Ectodermal cell (in vitro differentiated cells): Measurements from ENCODE around the gene COL5A1.

Experiments used
- H3K27ac ChIP-seq: 2 replicates; pipeline ENCODE4 v1.7.0; 2013; ENCODE audit warnings: mild to moderate bottlenecking, low read depth, low read length; ENCODE audit not compliant: insufficient read depth, poor library complexity, severe bottlenecking
- H3K27me3 ChIP-seq: 2 replicates; pipeline ENCODE4 v1.7.0; 2013; ENCODE audit warnings: mild to moderate bottlenecking, low read length; ENCODE audit not compliant: insufficient read depth, control insufficient read depth, poor library complexity, severe bottlenecking
- H3K36me3 ChIP-seq: one replicate; pipeline ENCODE4 v1.7.0; 2013; ENCODE audit warnings: low read length; ENCODE audit not compliant: control insufficient read depth, insufficient read depth
- H3K4me1 ChIP-seq: one replicate; pipeline ENCODE4 v1.7.0; 2013; ENCODE audit warnings: low read length; ENCODE audit not compliant: control insufficient read depth, insufficient read depth
- H3K4me3 ChIP-seq: 2 replicates; pipeline ENCODE4 v1.7.0; 2013; ENCODE audit warnings: low read depth, low read length, control low read depth; ENCODE audit not compliant: insufficient read depth
- H3K9me3 ChIP-seq: 2 replicates; pipeline ENCODE4 v1.7.0; 2013; ENCODE audit warnings: mild to moderate bottlenecking, low read length, moderate library complexity; ENCODE audit not compliant: control insufficient read depth
- WGBS, 2 experiments: methylation state at CpG; one replicate each; pipeline ENCODE4 v1.1.7; 2013; ENCODE audit warnings: missing lambda C conversion rate in 2 of 2; 5-methylcytosine and 5-hydroxymethylcytosine counted together

COL5A1 gene

GRCh38 chr9:134717924-134718645 is 76.5 kb downstream of the COL5A1 start:
- Histone ChIP-seq H3K4me3 (no peak overlapping the region), H3K27me3 (no peaks in the 10 kb centered on the region), H3K9me3 (no peaks in the 10 kb centered on the region), H3K4me1 (no peaks in the 10 kb centered on the region), H3K27ac (no peak overlapping the region), H3K36me3 (no peaks in the 10 kb centered on the region)
- 92 to 93% methylated on average over 24 of the region's 24 CpGs for WGBS, 2 experiments

- no peaks in the 10 kb centered on the region for H3K4me1 ChIP-seq
- H3K27ac ChIP-seq = no peak overlapping the region
- 95 to 96% methylated on average over 11 of the region's 11 CpGs for WGBS, 2 experiments
- H3K9me3 ChIP-seq = no peaks in the 10 kb centered on the region
- no peaks in the 10 kb centered on the region for H3K27me3 ChIP-seq
- H3K4me3 ChIP-seq = no peak overlapping the region
- H3K36me3 ChIP-seq = no peaks in the 10 kb centered on the region
Measured at GRCh38 chr9:134719331-134719730, 77.7 kb downstream of the COL5A1 start.

GRCh38 chr9:134720136-134720753 is 78.6 kb downstream of the COL5A1 start:
- Histone ChIP-seq H3K36me3 (no peaks in the 10 kb centered on the region), H3K27me3 (no peaks in the 10 kb centered on the region), H3K9me3 (no peaks in the 10 kb centered on the region), H3K4me3 (no peak overlapping the region), H3K27ac (no peak overlapping the region), H3K4me1 (no peaks in the 10 kb centered on the region)
- 93 to 94% methylated on average over 17 of the region's 17 CpGs for WGBS, 2 experiments

DNA sequence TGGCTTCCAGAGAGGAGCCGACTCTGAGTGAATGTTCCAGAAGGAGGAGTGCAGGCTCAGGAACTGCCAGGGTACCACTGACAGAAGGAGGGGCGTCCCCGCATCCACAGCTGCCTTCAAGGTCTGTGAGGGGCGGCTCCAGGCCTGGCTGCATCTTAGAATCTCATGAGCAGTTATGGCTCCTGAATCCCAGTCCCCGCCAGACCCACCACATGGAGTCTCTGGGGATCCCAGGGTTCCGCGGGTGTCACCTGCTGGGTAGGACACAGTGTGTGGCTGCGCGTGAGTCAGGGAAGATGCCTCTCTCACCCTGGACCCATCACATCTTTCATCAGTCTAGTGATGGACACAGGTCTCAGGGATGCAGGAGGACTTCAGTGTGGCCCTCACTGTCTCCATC is 79.2 kb downstream of the COL5A1 start:
- Histone ChIP-seq H3K9me3 (no peaks in the 10 kb centered on the region), H3K27me3 (no peaks in the 10 kb centered on the region), H3K4me3 (no peak overlapping the region), H3K4me1 (no peaks in the 10 kb centered on the region), H3K36me3 (no peaks in the 10 kb centered on the region), H3K27ac (no peak overlapping the region)
- WGBS, 2 experiments = 92 to 94% methylated on average over 9 of the region's 9 CpGs

DNA sequence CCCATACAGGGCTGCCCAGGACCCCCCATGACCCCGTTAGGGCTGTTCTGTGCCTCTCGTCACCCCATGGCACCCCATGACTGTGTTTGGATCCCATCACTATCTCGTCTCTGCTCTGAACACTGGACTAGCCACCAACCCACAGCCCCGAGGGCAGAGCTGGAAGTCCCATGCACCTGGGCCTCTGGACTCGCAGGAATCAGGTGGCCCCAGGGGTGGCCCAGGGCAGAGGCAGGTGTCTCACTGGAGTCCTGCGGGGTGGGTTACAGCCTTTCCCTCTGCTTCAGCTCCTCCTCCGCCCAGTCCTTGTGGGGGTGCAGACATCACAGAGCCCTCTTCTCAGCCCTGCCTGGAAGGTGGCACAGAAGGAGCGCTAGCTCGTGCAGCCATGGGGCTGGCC is 79.7 kb downstream of the COL5A1 start:
- Histone ChIP-seq H3K27me3 (no peaks in the 10 kb centered on the region), H3K4me3 (no peak overlapping the region), H3K4me1 (no peaks in the 10 kb centered on the region), H3K9me3 (no peaks in the 10 kb centered on the region), H3K27ac (no peak overlapping the region), H3K36me3 (no peaks in the 10 kb centered on the region)
- WGBS, 2 experiments = 92 to 93% methylated on average over 9 of the region's 9 CpGs

DNA sequence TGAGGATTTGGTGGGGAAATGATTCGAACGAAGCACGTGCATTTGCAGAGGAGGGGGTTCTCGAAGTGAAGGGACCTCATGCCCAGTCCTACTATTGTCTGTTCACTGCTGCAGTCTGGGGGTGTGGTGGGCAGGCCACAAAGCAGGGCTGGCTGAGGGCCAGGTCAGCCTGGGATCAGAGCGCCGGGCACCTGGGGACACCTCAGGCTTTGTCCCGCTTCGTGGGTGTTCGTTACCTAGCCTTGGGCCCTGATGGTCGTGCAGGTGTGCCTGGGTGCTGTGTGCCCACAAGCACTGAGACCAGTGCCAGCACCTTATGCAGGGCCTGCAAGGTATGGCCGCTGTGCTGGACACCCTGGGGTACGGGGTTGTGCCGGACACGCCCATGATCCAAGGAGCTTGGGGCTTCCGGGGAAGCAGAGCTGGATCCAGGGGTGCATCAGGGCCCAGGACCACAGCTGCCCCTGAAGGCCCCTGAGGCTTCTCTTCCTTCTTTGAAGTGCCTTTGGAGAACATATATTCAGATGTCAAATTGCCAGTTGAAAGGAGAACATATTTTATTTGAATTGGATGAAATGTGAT is 80.6 kb downstream of the COL5A1 start:
- no peaks in the 10 kb centered on the region for H3K4me1 ChIP-seq
- no peak overlapping the region for H3K4me3 ChIP-seq
- H3K27me3 ChIP-seq = no peaks in the 10 kb centered on the region
- H3K27ac ChIP-seq = no peak overlapping the region
- WGBS, 2 experiments = 95% methylated on average over 15 of the region's 15 CpGs
- no peaks in the 10 kb centered on the region for H3K9me3 ChIP-seq
- no peaks in the 10 kb centered on the region for H3K36me3 ChIP-seq

DNA sequence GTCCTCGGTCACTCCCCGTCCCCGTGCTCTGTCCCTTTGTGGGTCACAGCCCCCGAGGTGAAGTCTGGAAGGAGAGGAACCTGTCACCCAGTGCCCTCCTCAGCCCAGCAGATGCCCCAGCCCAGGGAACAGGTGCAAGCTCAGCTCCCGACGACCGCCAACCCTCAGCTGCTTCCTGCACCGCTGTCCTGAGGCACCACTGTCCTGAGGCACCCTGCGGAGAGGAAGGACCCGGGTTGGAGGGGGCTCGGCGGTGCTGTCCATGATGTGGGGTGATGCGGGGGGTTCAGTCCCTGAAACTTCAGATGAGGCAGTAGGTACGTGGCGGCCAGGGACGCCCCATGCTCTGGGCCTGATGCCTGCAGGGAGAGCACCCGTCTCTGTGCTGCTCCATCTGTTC is 81.4 kb downstream of the COL5A1 start:
- WGBS, 2 experiments = 91 to 93% methylated on average over 17 of the region's 17 CpGs
- no peak overlapping the region for H3K4me3 ChIP-seq

DNA sequence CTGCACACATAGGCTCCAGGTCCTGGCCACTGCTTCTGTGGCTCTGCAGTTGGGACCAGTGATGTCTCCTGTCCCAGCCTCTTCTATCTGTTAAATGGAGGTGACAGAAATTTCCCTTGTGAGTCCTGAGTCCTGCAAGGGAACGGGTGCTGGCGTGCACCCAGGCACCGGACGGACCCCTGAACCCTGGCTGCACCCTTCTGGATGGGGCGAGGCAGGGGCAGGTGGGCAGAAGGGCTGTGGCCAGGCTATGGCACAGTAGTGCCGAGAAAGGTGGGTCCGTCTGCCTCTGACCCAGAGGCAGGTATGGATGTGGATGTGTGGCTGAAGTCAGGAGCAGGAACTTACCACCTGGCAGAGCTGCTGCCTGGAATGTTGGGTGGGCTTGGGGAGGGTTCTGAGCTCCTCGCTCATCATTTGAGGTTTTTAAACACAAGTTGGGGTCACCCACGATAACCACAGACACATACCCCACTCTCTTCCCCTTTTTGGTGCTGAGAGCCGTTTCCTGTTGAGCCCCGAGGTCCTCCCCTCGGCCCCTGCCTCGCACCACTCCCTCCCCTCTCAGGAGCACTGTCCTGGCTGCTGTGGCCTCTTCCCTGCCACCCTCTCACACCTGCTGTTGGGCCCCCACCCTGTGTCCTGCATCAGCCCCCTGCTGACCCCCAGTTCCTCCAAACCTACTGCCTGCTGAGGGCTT is 82.0 kb downstream of the COL5A1 start:
- Histone ChIP-seq H3K4me3 (no peak overlapping the region), H3K27me3 (no peaks in the 10 kb centered on the region), H3K27ac (no peak overlapping the region), H3K36me3 (no peaks in the 10 kb centered on the region), H3K9me3 (no peaks in the 10 kb centered on the region), H3K4me1 (no peaks in the 10 kb centered on the region)
- WGBS, 2 experiments = 91 to 93% methylated on average over 13 of the region's 13 CpGs

More for the DNA sequence above, 81.4 kb downstream of the COL5A1 start:
- H3K27ac ChIP-seq = no peak overlapping the region
- H3K36me3 ChIP-seq = no peaks in the 10 kb centered on the region
- no peaks in the 10 kb centered on the region for H3K27me3 ChIP-seq
- H3K9me3 ChIP-seq = no peaks in the 10 kb centered on the region
- no peaks in the 10 kb centered on the region for H3K4me1 ChIP-seq

- Histone ChIP-seq H3K36me3 (no peaks in the 10 kb centered on the region), H3K9me3 (no peaks in the 10 kb centered on the region), H3K4me3 (no peak overlapping the region), H3K4me1 (no peaks in the 10 kb centered on the region), H3K27me3 (no peaks in the 10 kb centered on the region), H3K27ac (no peak overlapping the region)
- 84 to 89% methylated on average over 25 of the region's 25 CpGs for WGBS, 2 experiments
Measured at GRCh38 chr9:134724202-134724911, 82.8 kb downstream of the COL5A1 start.
